ENCODE measurements around the gene ATP2A3. TPM values are rescaled to one million over a fixed set of nuclear protein-coding genes. Genes with fewer than 3 reads are reported as not detected.

ATP2A3 gene
- polyA plus RNA-seq, 4 donors = 5.8 to 83.0 (median 24.4) TPM

GRCh38 chr17:3957735-3958599 is 6.3 kb downstream of the ATP2A3 start:
- no peaks in the 10 kb centered on the region for H3K9me3 ChIP-seq (ENCODE audit: control insufficient read depth in 2 of 2, insufficient read depth in 1 of 2, low read depth in 1 of 2, low read length in 1 of 2)
- peaks cover 0 to 42% (median 2%) of the 10 kb centered on the region in 3 donors for H3K36me3 ChIP-seq (ENCODE audit: control insufficient read depth in 3 of 3, insufficient read depth in 2 of 3, low read depth in 1 of 3, low read length in 3 of 3)
- DNase-seq (no peak), FAIRE-seq (no peak)
- H3K27ac ChIP-seq (ENCODE audit: low read depth in 1 of 3, low read length in 2 of 3) = no peak overlapping the region
- no peak overlapping the region for H3K4me3 ChIP-seq (ENCODE audit: low read depth in 1 of 3, low read length in 3 of 3)
- 85 to 91% (median 85%) methylated on average over 18 of the region's 18 CpGs for WGBS, 3 donors
- H3K4me1 ChIP-seq (ENCODE audit: control insufficient read depth in 3 of 3, insufficient read depth in 2 of 3, low read depth in 1 of 3, low read length in 2 of 3) = peaks cover 2 to 35% (median 12%) of the 10 kb centered on the region in 3 donors
- H3K27me3 ChIP-seq (ENCODE audit: control insufficient read depth in 3 of 3, insufficient read depth in 3 of 3, low read length in 3 of 3) = peaks cover 0 to 7% (median 0%) of the 10 kb centered on the region in 3 donors

- FAIRE-seq = no peak
- DNase-seq = no peak
- H3K27me3 ChIP-seq (ENCODE audit: control insufficient read depth in 3 of 3, insufficient read depth in 3 of 3, low read length in 3 of 3) = peaks cover 0 to 2% (median 0%) of the 10 kb centered on the region in 3 donors
- H3K9me3 ChIP-seq (ENCODE audit: control insufficient read depth in 2 of 2, insufficient read depth in 1 of 2, low read depth in 1 of 2, low read length in 1 of 2) = no peaks in the 10 kb centered on the region
- no peak overlapping the region for H3K4me3 ChIP-seq (ENCODE audit: low read depth in 1 of 3, low read length in 3 of 3)
- no peak overlapping the region for H3K27ac ChIP-seq (ENCODE audit: low read depth in 1 of 3, low read length in 2 of 3)
- H3K36me3 ChIP-seq (ENCODE audit: control insufficient read depth in 3 of 3, insufficient read depth in 2 of 3, low read depth in 1 of 3, low read length in 3 of 3) = peaks cover 0 to 44% (median 4%) of the 10 kb centered on the region in 3 donors
- peaks cover 2 to 30% (median 12%) of the 10 kb centered on the region in 3 donors for H3K4me1 ChIP-seq (ENCODE audit: control insufficient read depth in 3 of 3, insufficient read depth in 2 of 3, low read depth in 1 of 3, low read length in 2 of 3)
- whole genome bisulfite sequencing, 3 donors = 92 to 93% (median 92%) methylated on average over 12 of the region's 12 CpGs
These were observed 7.3 kb downstream of the ATP2A3 start for GRCh38 chr17:3956983-3957382.

- Histone ChIP-seq H3K36me3 (ENCODE audit: control insufficient read depth in 3 of 3, insufficient read depth in 2 of 3, low read depth in 1 of 3, low read length in 3 of 3) (peaks cover 0 to 44% (median 4%) of the 10 kb centered on the region in 3 donors), H3K4me1 (ENCODE audit: control insufficient read depth in 3 of 3, insufficient read depth in 2 of 3, low read depth in 1 of 3, low read length in 2 of 3) (peaks cover 2 to 24% (median 8%) of the 10 kb centered on the region in 3 donors), H3K9me3 (ENCODE audit: control insufficient read depth in 2 of 2, insufficient read depth in 1 of 2, low read depth in 1 of 2, low read length in 1 of 2) (no peaks in the 10 kb centered on the region), H3K27ac (ENCODE audit: low read depth in 1 of 3, low read length in 2 of 3) (no peak overlapping the region), H3K27me3 (ENCODE audit: control insufficient read depth in 3 of 3, insufficient read depth in 3 of 3, low read length in 3 of 3) (no peaks in the 10 kb centered on the region), H3K4me3 (ENCODE audit: low read depth in 1 of 3, low read length in 3 of 3) (no peak overlapping the region)
- WGBS, 3 donors = 70 to 74% (median 72%) methylated on average over 15 of the region's 15 CpGs
- FAIRE-seq (no peak), DNase-seq (no peak)
These were observed 7.8 kb downstream of the ATP2A3 start for GRCh38 chr17:3956327-3956957.

- Histone ChIP-seq H3K4me1 (ENCODE audit: control insufficient read depth in 3 of 3, insufficient read depth in 2 of 3, low read depth in 1 of 3, low read length in 2 of 3) (peaks cover 2 to 16% (median 5%) of the 10 kb centered on the region in 3 donors), H3K27ac (ENCODE audit: low read depth in 1 of 3, low read length in 2 of 3) (peak overlapping the region in 1 of 3 donors; percentile 12), H3K9me3 (ENCODE audit: control insufficient read depth in 2 of 2, insufficient read depth in 1 of 2, low read depth in 1 of 2, low read length in 1 of 2) (no peaks in the 10 kb centered on the region), H3K4me3 (ENCODE audit: low read depth in 1 of 3, low read length in 3 of 3) (no peak overlapping the region), H3K36me3 (ENCODE audit: control insufficient read depth in 3 of 3, insufficient read depth in 2 of 3, low read depth in 1 of 3, low read length in 3 of 3) (peaks cover 0 to 45% (median 4%) of the 10 kb centered on the region in 3 donors), H3K27me3 (ENCODE audit: control insufficient read depth in 3 of 3, insufficient read depth in 3 of 3, low read length in 3 of 3) (no peaks in the 10 kb centered on the region)
- no peak for FAIRE-seq
- no peak for DNase-seq
- WGBS, 3 donors = 85 to 96% (median 93%) methylated on average over 10 of the region's 10 CpGs
These were observed 8.6 kb downstream of the ATP2A3 start for GRCh38 chr17:3955673-3955988.

- peaks cover 0 to 46% (median 4%) of the 10 kb centered on the region in 3 donors for H3K36me3 ChIP-seq (ENCODE audit: control insufficient read depth in 3 of 3, insufficient read depth in 2 of 3, low read depth in 1 of 3, low read length in 3 of 3)
- no peak overlapping the region for H3K4me3 ChIP-seq (ENCODE audit: low read depth in 1 of 3, low read length in 3 of 3)
- no peaks in the 10 kb centered on the region for H3K27me3 ChIP-seq (ENCODE audit: control insufficient read depth in 3 of 3, insufficient read depth in 3 of 3, low read length in 3 of 3)
- 75 to 84% (median 82%) methylated on average over 18 of the region's 18 CpGs for WGBS, 3 donors
- peaks cover 2 to 12% (median 5%) of the 10 kb centered on the region in 3 donors for H3K4me1 ChIP-seq (ENCODE audit: control insufficient read depth in 3 of 3, insufficient read depth in 2 of 3, low read depth in 1 of 3, low read length in 2 of 3)
- H3K9me3 ChIP-seq (ENCODE audit: control insufficient read depth in 2 of 2, insufficient read depth in 1 of 2, low read depth in 1 of 2, low read length in 1 of 2) = no peaks in the 10 kb centered on the region
- peak overlapping the region in 1 of 3 donors; percentile 12 for H3K27ac ChIP-seq (ENCODE audit: low read depth in 1 of 3, low read length in 2 of 3)
- DNase-seq = no peak
- no peak for FAIRE-seq
These were observed 9.1 kb downstream of the ATP2A3 start for GRCh38 chr17:3954976-3955672.

GRCh38 chr17:3954086-3954485 is 10.2 kb downstream of the ATP2A3 start:
- Histone ChIP-seq H3K9me3 (ENCODE audit: control insufficient read depth in 2 of 2, insufficient read depth in 1 of 2, low read depth in 1 of 2, low read length in 1 of 2) (no peaks in the 10 kb centered on the region), H3K4me1 (ENCODE audit: control insufficient read depth in 3 of 3, insufficient read depth in 2 of 3, low read depth in 1 of 3, low read length in 2 of 3) (peaks cover 0 to 2% (median under 1%) of the 10 kb centered on the region in 3 donors), H3K27me3 (ENCODE audit: control insufficient read depth in 3 of 3, insufficient read depth in 3 of 3, low read length in 3 of 3) (no peaks in the 10 kb centered on the region), H3K27ac (ENCODE audit: low read depth in 1 of 3, low read length in 2 of 3) (no peak overlapping the region), H3K36me3 (ENCODE audit: control insufficient read depth in 3 of 3, insufficient read depth in 2 of 3, low read depth in 1 of 3, low read length in 3 of 3) (peaks cover 0 to 45% (median 4%) of the 10 kb centered on the region in 3 donors), H3K4me3 (ENCODE audit: low read depth in 1 of 3, low read length in 3 of 3) (no peak overlapping the region)
- 91 to 99% (median 96%) methylated on average over 9 to 10 of the region's 10 CpGs for WGBS, 3 donors
- DNase-seq = no peak
- no peak for FAIRE-seq

- no peaks in the 10 kb centered on the region for H3K4me1 ChIP-seq (ENCODE audit: control insufficient read depth in 3 of 3, insufficient read depth in 2 of 3, low read depth in 1 of 3, low read length in 2 of 3)
These were observed 10.7 kb downstream of the ATP2A3 start for GRCh38 chr17:3953542-3953941.

GRCh38 chr17:3952186-3952585 is 12.1 kb downstream of the ATP2A3 start:
- 92 to 96% (median 95%) methylated on average over 14 of the region's 14 CpGs for WGBS, 3 donors

More at GRCh38 chr17:3953542-3953941, 10.7 kb downstream of the ATP2A3 start:
- H3K36me3 ChIP-seq (ENCODE audit: control insufficient read depth in 3 of 3, insufficient read depth in 2 of 3, low read depth in 1 of 3, low read length in 3 of 3) = peaks cover 0 to 48% (median 4%) of the 10 kb centered on the region in 3 donors
- no peak overlapping the region for H3K27ac ChIP-seq (ENCODE audit: low read depth in 1 of 3, low read length in 2 of 3)
- H3K9me3 ChIP-seq (ENCODE audit: control insufficient read depth in 2 of 2, insufficient read depth in 1 of 2, low read depth in 1 of 2, low read length in 1 of 2) = no peaks in the 10 kb centered on the region
- FAIRE-seq = no peak
- H3K27me3 ChIP-seq (ENCODE audit: control insufficient read depth in 3 of 3, insufficient read depth in 3 of 3, low read length in 3 of 3) = no peaks in the 10 kb centered on the region
- WGBS, 3 donors = 92 to 94% (median 93%) methylated on average over 11 to 14 of the region's 14 CpGs
- DNase-seq = no peak
- no peak overlapping the region for H3K4me3 ChIP-seq (ENCODE audit: low read depth in 1 of 3, low read length in 3 of 3)

More at GRCh38 chr17:3952186-3952585, 12.1 kb downstream of the ATP2A3 start:
- Histone ChIP-seq H3K9me3 (ENCODE audit: control insufficient read depth in 2 of 2, insufficient read depth in 1 of 2, low read depth in 1 of 2, low read length in 1 of 2) (no peaks in the 10 kb centered on the region), H3K36me3 (ENCODE audit: control insufficient read depth in 3 of 3, insufficient read depth in 2 of 3, low read depth in 1 of 3, low read length in 3 of 3) (peaks cover 0 to 49% (median 4%) of the 10 kb centered on the region in 3 donors), H3K27me3 (ENCODE audit: control insufficient read depth in 3 of 3, insufficient read depth in 3 of 3, low read length in 3 of 3) (no peaks in the 10 kb centered on the region), H3K27ac (ENCODE audit: low read depth in 1 of 3, low read length in 2 of 3) (no peak overlapping the region), H3K4me1 (ENCODE audit: control insufficient read depth in 3 of 3, insufficient read depth in 2 of 3, low read depth in 1 of 3, low read length in 2 of 3) (no peaks in the 10 kb centered on the region), H3K4me3 (ENCODE audit: low read depth in 1 of 3, low read length in 3 of 3) (no peak overlapping the region)
- DNase-seq (no peak), FAIRE-seq (no peak)
